Measurements from ENCODE around the gene RPS6KA5. TPM values are rescaled to one million over a fixed set of nuclear protein-coding genes. Genes with fewer than 3 reads are reported as not detected.

The RPS6KA5 gene
- total RNA-seq, 1 donor from 2014 or later, result 0.21 TPM

GRCh38 chr14:90808759-90809529, 251.5 kb downstream of the RPS6KA5 start:
- intact Hi-C loops (cut with DNase I), result no loop called here
- no peaks in the 10 kb centered on the region for H3K36me3 ChIP-seq
- no peak overlapping the region for H3K4me3 ChIP-seq
- no peak overlapping the region for H3K27ac ChIP-seq
- no peaks in the 10 kb centered on the region for H3K27me3 ChIP-seq
- no peak for TF ChIP-seq CTCF (IDR thresholded peaks at IDR 0.05)
- no peaks in the 10 kb centered on the region for H3K9me3 ChIP-seq
- H3K4me1 ChIP-seq, result peaks cover 0 to 2% of the 10 kb centered on the region in 2 donors
- no peak for DNase-seq (ENCODE audit: low spot score in 2 of 2)

GRCh38 chr14:90807060-90807459, 253.4 kb downstream of the RPS6KA5 start:
- Histone ChIP-seq H3K4me1 (peaks cover 2 to 3% of the 10 kb centered on the region in 2 donors), H3K27ac (no peak overlapping the region), H3K9me3 (no peaks in the 10 kb centered on the region), H3K36me3 (no peaks in the 10 kb centered on the region), H3K27me3 (no peaks in the 10 kb centered on the region), H3K4me3 (no peak overlapping the region)
- intact Hi-C loops (cut with DNase I), result no loop called here
- no peak for DNase-seq (ENCODE audit: low spot score in 2 of 2)
- TF ChIP-seq CTCF (IDR thresholded peaks at IDR 0.05), result no peak

- Histone ChIP-seq H3K27ac (no peak overlapping the region), H3K27me3 (no peaks in the 10 kb centered on the region), H3K36me3 (no peaks in the 10 kb centered on the region), H3K4me1 (peaks cover 2 to 3% of the 10 kb centered on the region in 2 donors), H3K4me3 (no peak overlapping the region), H3K9me3 (no peaks in the 10 kb centered on the region)
- DNase-seq (ENCODE audit: low spot score in 2 of 2), result no peak
- no peak for TF ChIP-seq CTCF (IDR thresholded peaks at IDR 0.05)
- intact Hi-C loops (cut with DNase I), result no loop called here
Observed at GRCh38 chr14:90805662-90806540, 254.5 kb downstream of the RPS6KA5 start.

- Histone ChIP-seq H3K27me3 (no peaks in the 10 kb centered on the region), H3K4me1 (peaks cover 2 to 3% of the 10 kb centered on the region in 2 donors), H3K4me3 (no peak overlapping the region), H3K27ac (no peak overlapping the region), H3K9me3 (no peaks in the 10 kb centered on the region), H3K36me3 (no peaks in the 10 kb centered on the region)
- intact Hi-C loops (cut with DNase I), result no loop called here
- TF ChIP-seq CTCF (IDR thresholded peaks at IDR 0.05), result no peak
- no peak for DNase-seq (ENCODE audit: low spot score in 2 of 2)
Observed at GRCh38 chr14:90805084-90805391, 255.4 kb downstream of the RPS6KA5 start.

- Histone ChIP-seq H3K4me1 (peaks cover 2 to 3% of the 10 kb centered on the region in 2 donors), H3K4me3 (no peak overlapping the region), H3K27me3 (no peaks in the 10 kb centered on the region), H3K27ac (peak overlapping the region in 1 of 2 donors; percentile 1), H3K9me3 (no peaks in the 10 kb centered on the region), H3K36me3 (no peaks in the 10 kb centered on the region)
- no peak for TF ChIP-seq CTCF (IDR thresholded peaks at IDR 0.05)
- no peak for DNase-seq (ENCODE audit: low spot score in 2 of 2)
- intact Hi-C loops (cut with DNase I), result no loop called here
Observed at GRCh38 chr14:90804292-90805083, 256.0 kb downstream of the RPS6KA5 start.

Data from ascending aorta (tissue), 2 donors.